ENCODE results near the gene TTC34.

- TF ChIP-seq SNAPC5 (CRISPR knock-in tag; IDR thresholded peaks at IDR 0.05; ENCODE audit: borderline replicate concordance) (no peak), SP2 (CRISPR knock-in tag; IDR thresholded peaks at IDR 0.05) (no peak), NFE2L2 (IDR thresholded peaks at IDR 0.05; ENCODE audit: low read length) (no peak), GFI1 (CRISPR knock-in tag; IDR thresholded peaks at IDR 0.05; ENCODE audit: borderline replicate concordance) (no peak), CTCF (CRISPR knock-in tag; IDR thresholded peaks at IDR 0.05) (no peak), JUND (CRISPR knock-in tag; IDR thresholded peaks at IDR 0.05) (no peak), POLR2A (IDR thresholded peaks at IDR 0.05; ENCODE audit: insufficient read depth in 1 of 2, low read depth in 2 of 2, low read length in 2 of 2) (no peak), ZNF253 (CRISPR knock-in tag; IDR thresholded peaks at IDR 0.05; ENCODE audit: borderline replicate concordance) (no peak), HINFP (CRISPR knock-in tag; IDR thresholded peaks at IDR 0.05; ENCODE audit: low read depth) (no peak), MAZ (IDR thresholded peaks at IDR 0.05; ENCODE audit: borderline replicate concordance, low read depth, low read length) (no peak), MAZ (CRISPR knock-in tag; IDR thresholded peaks at IDR 0.05; ENCODE audit: low read depth) (no peak), IRF2 (CRISPR knock-in tag; IDR thresholded peaks at IDR 0.05) (no peak)
- TF ChIP-seq, protein P1, sequence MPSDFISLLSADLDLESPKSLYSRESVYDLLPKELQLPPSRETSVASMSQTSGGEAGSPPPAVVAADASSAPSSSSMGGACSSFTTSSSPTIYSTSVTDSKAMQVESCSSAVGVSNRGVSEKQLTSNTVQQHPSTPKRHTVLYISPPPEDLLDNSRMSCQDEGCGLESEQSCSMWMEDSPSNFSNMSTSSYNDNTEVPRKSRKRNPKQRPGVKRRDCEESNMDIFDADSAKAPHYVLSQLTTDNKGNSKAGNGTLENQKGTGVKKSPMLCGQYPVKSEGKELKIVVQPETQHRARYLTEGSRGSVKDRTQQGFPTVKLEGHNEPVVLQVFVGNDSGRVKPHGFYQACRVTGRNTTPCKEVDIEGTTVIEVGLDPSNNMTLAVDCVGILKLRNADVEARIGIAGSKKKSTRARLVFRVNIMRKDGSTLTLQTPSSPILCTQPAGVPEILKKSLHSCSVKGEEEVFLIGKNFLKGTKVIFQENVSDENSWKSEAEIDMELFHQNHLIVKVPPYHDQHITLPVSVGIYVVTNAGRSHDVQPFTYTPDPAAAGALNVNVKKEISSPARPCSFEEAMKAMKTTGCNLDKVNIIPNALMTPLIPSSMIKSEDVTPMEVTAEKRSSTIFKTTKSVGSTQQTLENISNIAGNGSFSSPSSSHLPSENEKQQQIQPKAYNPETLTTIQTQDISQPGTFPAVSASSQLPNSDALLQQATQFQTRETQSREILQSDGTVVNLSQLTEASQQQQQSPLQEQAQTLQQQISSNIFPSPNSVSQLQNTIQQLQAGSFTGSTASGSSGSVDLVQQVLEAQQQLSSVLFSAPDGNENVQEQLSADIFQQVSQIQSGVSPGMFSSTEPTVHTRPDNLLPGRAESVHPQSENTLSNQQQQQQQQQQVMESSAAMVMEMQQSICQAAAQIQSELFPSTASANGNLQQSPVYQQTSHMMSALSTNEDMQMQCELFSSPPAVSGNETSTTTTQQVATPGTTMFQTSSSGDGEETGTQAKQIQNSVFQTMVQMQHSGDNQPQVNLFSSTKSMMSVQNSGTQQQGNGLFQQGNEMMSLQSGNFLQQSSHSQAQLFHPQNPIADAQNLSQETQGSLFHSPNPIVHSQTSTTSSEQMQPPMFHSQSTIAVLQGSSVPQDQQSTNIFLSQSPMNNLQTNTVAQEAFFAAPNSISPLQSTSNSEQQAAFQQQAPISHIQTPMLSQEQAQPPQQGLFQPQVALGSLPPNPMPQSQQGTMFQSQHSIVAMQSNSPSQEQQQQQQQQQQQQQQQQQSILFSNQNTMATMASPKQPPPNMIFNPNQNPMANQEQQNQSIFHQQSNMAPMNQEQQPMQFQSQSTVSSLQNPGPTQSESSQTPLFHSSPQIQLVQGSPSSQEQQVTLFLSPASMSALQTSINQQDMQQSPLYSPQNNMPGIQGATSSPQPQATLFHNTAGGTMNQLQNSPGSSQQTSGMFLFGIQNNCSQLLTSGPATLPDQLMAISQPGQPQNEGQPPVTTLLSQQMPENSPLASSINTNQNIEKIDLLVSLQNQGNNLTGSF (CRISPR knock-in tag; IDR thresholded peaks at IDR 0.05): peak; percentile 66; the same call in 1 of the 2 replicates
- TF ChIP-seq, protein P2, sequence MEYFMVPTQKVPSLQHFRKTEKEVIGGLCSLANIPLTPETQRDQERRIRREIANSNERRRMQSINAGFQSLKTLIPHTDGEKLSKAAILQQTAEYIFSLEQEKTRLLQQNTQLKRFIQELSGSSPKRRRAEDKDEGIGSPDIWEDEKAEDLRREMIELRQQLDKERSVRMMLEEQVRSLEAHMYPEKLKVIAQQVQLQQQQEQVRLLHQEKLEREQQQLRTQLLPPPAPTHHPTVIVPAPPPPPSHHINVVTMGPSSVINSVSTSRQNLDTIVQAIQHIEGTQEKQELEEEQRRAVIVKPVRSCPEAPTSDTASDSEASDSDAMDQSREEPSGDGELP (IDR thresholded peaks at IDR 0.05; ENCODE audit: borderline replicate concordance, low read depth): no peak
Measured at GRCh38 chr1:2587071-2587859, 214.2 kb downstream of the TTC34 start.

All from HepG2 (cell line).